Measurements from ENCODE around the gene TYW3.

Gene TYW3

DNA sequence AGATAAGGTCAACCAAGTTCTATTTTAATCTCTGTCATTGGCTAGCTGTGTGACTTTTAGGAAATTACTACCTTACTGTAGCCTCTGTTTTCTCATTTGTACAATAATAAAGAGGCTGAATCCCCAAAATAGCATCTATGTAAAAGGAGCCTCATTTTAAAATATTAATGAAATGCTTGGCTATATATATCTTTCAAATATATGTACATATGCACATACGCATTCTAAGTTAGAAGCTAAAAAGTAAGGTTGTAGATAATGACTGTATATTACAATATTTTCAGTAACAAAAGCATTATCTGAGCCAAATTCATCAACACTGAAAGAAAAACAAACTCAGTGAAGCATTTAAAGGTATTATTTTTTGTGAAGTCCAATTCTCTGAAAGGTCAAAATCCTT is 44.6 kb downstream of the TYW3 start:
- no peaks in the 10 kb centered on the region for H3K27me3 ChIP-seq (ENCODE audit: low read depth, low read length)

DNA sequence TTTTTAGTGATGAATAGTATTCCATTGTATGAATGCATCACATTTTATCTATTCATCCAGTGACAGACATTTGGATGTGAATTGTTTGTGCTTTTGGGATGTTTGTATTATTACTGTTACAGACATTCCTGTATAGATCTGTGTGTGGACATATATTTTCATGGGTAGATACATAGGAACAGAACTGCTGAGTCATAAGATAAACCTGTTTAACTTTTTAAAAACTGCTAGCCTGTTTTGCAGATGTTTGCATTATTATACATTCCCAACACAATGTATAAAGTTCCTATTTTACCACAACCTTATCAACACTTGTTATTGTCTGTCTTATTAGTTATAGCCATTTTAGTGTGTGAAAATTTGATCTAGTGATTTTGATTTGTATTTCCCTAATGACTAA is 46.8 kb downstream of the TYW3 start:
- Histone ChIP-seq H3K9me3 (ENCODE audit: insufficient read depth, low read length) (no peaks in the 10 kb centered on the region), H3K79me2 (ENCODE audit: low read length) (no peaks in the 10 kb centered on the region), H4K20me1 (ENCODE audit: insufficient read depth, low read length) (no peaks in the 10 kb centered on the region), H3K4me1 (ENCODE audit: low read length) (no peaks in the 10 kb centered on the region), H3K9ac (ENCODE audit: low read length) (no peak overlapping the region), H3K4me2 (ENCODE audit: low read length) (no peak overlapping the region), H3K27ac (ENCODE audit: low read length) (no peak overlapping the region), H2AFZ (ENCODE audit: low read depth, low read length) (no peak overlapping the region), H3K4me3 (ENCODE audit: low read length) (no peak overlapping the region), H3K36me3 (replicated peaks; ENCODE audit: low read depth, low read length) (no peaks in the 10 kb centered on the region), H3K27me3 (ENCODE audit: low read depth, low read length) (no peaks in the 10 kb centered on the region)
- TF ChIP-seq, protein P1, sequence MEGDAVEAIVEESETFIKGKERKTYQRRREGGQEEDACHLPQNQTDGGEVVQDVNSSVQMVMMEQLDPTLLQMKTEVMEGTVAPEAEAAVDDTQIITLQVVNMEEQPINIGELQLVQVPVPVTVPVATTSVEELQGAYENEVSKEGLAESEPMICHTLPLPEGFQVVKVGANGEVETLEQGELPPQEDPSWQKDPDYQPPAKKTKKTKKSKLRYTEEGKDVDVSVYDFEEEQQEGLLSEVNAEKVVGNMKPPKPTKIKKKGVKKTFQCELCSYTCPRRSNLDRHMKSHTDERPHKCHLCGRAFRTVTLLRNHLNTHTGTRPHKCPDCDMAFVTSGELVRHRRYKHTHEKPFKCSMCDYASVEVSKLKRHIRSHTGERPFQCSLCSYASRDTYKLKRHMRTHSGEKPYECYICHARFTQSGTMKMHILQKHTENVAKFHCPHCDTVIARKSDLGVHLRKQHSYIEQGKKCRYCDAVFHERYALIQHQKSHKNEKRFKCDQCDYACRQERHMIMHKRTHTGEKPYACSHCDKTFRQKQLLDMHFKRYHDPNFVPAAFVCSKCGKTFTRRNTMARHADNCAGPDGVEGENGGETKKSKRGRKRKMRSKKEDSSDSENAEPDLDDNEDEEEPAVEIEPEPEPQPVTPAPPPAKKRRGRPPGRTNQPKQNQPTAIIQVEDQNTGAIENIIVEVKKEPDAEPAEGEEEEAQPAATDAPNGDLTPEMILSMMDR (IDR thresholded peaks at IDR 0.05; ENCODE audit: low read depth, low read length) = no peak
- TF ChIP-seq EZH2phosphoT487 (IDR thresholded peaks at IDR 0.05; ENCODE audit: low read depth) = no peak

More for the DNA sequence above, 44.6 kb downstream of the TYW3 start:
- Histone ChIP-seq H3K36me3 (replicated peaks; ENCODE audit: low read depth, low read length) (no peaks in the 10 kb centered on the region), H4K20me1 (ENCODE audit: insufficient read depth, low read length) (no peaks in the 10 kb centered on the region), H3K4me1 (ENCODE audit: low read length) (no peaks in the 10 kb centered on the region), H3K4me2 (ENCODE audit: low read length) (no peak overlapping the region), H3K79me2 (ENCODE audit: low read length) (no peaks in the 10 kb centered on the region), H3K4me3 (ENCODE audit: low read length) (no peak overlapping the region), H3K27ac (ENCODE audit: low read length) (no peak overlapping the region), H3K9ac (ENCODE audit: low read length) (no peak overlapping the region), H2AFZ (ENCODE audit: low read depth, low read length) (no peak overlapping the region), H3K9me3 (ENCODE audit: insufficient read depth, low read length) (no peaks in the 10 kb centered on the region)
- TF ChIP-seq, protein P1 (IDR thresholded peaks at IDR 0.05; ENCODE audit: low read depth, low read length) = no peak
- no peak for TF ChIP-seq EZH2phosphoT487 (IDR thresholded peaks at IDR 0.05; ENCODE audit: low read depth)

DNA sequence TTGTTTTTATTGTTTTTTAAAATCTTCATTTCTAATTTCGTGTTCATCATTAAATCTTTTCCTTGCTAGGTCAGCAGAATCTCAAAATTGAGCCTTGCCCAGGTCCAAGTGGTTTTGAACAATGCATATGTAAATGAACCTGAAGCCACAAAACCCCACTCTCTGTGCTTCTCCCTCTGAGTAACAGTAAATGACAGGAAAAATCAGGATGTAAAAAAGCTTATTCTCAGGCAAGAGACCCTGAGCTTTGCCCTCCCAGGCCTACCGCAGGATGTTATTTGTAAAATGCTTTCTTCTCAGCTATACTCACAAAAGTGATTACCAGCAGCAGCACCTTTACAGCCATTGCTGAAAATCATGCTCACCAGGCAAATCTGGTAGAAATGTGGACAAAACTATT is 47.6 kb downstream of the TYW3 start:
- Histone ChIP-seq H3K9me3 (ENCODE audit: insufficient read depth, low read length) (no peaks in the 10 kb centered on the region), H4K20me1 (ENCODE audit: insufficient read depth, low read length) (no peaks in the 10 kb centered on the region), H3K36me3 (replicated peaks; ENCODE audit: low read depth, low read length) (no peaks in the 10 kb centered on the region), H3K9ac (ENCODE audit: low read length) (no peak overlapping the region), H3K4me3 (ENCODE audit: low read length) (no peak overlapping the region), H3K27ac (ENCODE audit: low read length) (no peak overlapping the region), H3K4me2 (ENCODE audit: low read length) (no peak overlapping the region), H3K4me1 (ENCODE audit: low read length) (no peaks in the 10 kb centered on the region), H2AFZ (ENCODE audit: low read depth, low read length) (no peak overlapping the region), H3K27me3 (ENCODE audit: low read depth, low read length) (no peaks in the 10 kb centered on the region), H3K79me2 (ENCODE audit: low read length) (no peaks in the 10 kb centered on the region)
- no peak for TF ChIP-seq EZH2phosphoT487 (IDR thresholded peaks at IDR 0.05; ENCODE audit: low read depth)
- TF ChIP-seq, protein P1 (IDR thresholded peaks at IDR 0.05; ENCODE audit: low read depth, low read length) = no peak

DNA sequence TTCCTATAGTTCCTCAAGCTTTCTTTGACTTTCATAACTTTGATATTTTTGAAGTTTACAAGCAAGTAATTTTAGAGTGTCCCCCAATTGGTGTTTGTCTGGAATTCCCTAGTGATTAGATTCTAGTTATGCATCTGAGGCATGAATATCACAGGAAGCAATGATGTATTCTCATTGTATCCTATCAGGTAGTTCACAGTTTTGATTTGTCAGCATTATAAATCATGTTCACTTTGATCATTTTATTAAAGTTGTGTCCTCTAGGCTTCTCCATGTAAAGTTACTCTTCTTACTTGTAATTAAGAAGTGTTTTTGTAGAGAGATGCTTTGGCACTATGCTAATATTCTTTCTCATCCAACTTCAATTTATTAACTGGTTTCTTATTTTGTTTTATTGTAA is 53.0 kb downstream of the TYW3 start:
- TF ChIP-seq, protein P1 (IDR thresholded peaks at IDR 0.05; ENCODE audit: low read depth, low read length) = no peak
- TF ChIP-seq EZH2phosphoT487 (IDR thresholded peaks at IDR 0.05; ENCODE audit: low read depth) = no peak
- no peaks in the 10 kb centered on the region for H3K36me3 ChIP-seq (replicated peaks; ENCODE audit: low read depth, low read length)
- no peak overlapping the region for H3K4me3 ChIP-seq (ENCODE audit: low read length)
- no peak overlapping the region for H3K4me2 ChIP-seq (ENCODE audit: low read length)
- no peaks in the 10 kb centered on the region for H3K27me3 ChIP-seq (ENCODE audit: low read depth, low read length)
- H3K9ac ChIP-seq (ENCODE audit: low read length) = no peak overlapping the region
- H3K4me1 ChIP-seq (ENCODE audit: low read length) = peaks cover 11% of the 10 kb centered on the region
- H3K79me2 ChIP-seq (ENCODE audit: low read length) = no peaks in the 10 kb centered on the region
- no peaks in the 10 kb centered on the region for H3K9me3 ChIP-seq (ENCODE audit: insufficient read depth, low read length)
- H2AFZ ChIP-seq (ENCODE audit: low read depth, low read length) = no peak overlapping the region
- H3K27ac ChIP-seq (ENCODE audit: low read length) = no peak overlapping the region
- no peaks in the 10 kb centered on the region for H4K20me1 ChIP-seq (ENCODE audit: insufficient read depth, low read length)

Data from OCI-LY3 (cell line).